ENCODE data around the gene VPS51. TPM values are rescaled to one million over a fixed set of nuclear protein-coding genes. Genes with fewer than 3 reads are reported as not detected.

The VPS51 gene
- total RNA-seq, 1 experiment from 2014 or later = 89.5 TPM

- ChIA-PET CTCF (interaction anchor here (0.6 kb wide), 1 partner anchor 150 kb away, joined by 3 read pairs; no protein-coding TSS in a partner anchor), RAD21 (ENCODE audit: low non-redundant PET in 1 of 2, low total read pairs in 2 of 2, uncharacterized antibody in 2 of 2, unreplicated experiment in 2 of 2) (no interaction called here), POLR2A (no interaction called here)
- intact Hi-C loops (cut with micrococcal nuclease) = no loop called here
- BruUV-seq (replicated peaks) = no TSS peak
- no peaks in the 10 kb centered on the region for H3K9me3 ChIP-seq (ENCODE audit: control insufficient read depth in 1 of 2, insufficient read depth in 1 of 2, low read depth in 1 of 2, low read length in 2 of 2)
- TF ChIP-seq SRF (IDR thresholded peaks at IDR 0.05; ENCODE audit: low read depth) = no peak
- no peak for TF ChIP-seq SP1 (IDR thresholded peaks at IDR 0.05; ENCODE audit: low read depth)
- DNase-seq (ENCODE audit: low read depth, low spot score) (no peak), ATAC-seq (no peak)
- H3K4me1 ChIP-seq (ENCODE audit: control insufficient read depth in 1 of 2, insufficient read depth in 2 of 2, low read length in 2 of 2) = no peaks in the 10 kb centered on the region
- H3K79me2 ChIP-seq (ENCODE audit: insufficient read depth, low read length) = no peaks in the 10 kb centered on the region
- no peak overlapping the region for H2AFZ ChIP-seq (ENCODE audit: low read depth, low read length, poor library complexity, severe bottlenecking)
- no peak overlapping the region for H3K9ac ChIP-seq (ENCODE audit: low read length)
- no peak overlapping the region for H3K4me2 ChIP-seq (ENCODE audit: low read length)
- no peaks in the 10 kb centered on the region for H3K27me3 ChIP-seq (ENCODE audit: insufficient read depth, low read length)
- H4K20me1 ChIP-seq (ENCODE audit: insufficient read depth) = no peaks in the 10 kb centered on the region
- H3K9me2 ChIP-seq (ENCODE audit: insufficient read depth) = no peaks in the 10 kb centered on the region
- H3K4me3 ChIP-seq (replicated peaks in 1 of 2; ENCODE audit: low read depth in 1 of 2, low read length in 2 of 2) = no peak overlapping the region
- H3K27ac ChIP-seq (ENCODE audit: low read depth, low read length) = no peak overlapping the region
- no peaks in the 10 kb centered on the region for H3K36me3 ChIP-seq (ENCODE audit: control insufficient read depth in 1 of 2, insufficient read depth in 2 of 2, low read length in 2 of 2)
These were observed 26.8 kb upstream of the VPS51 start for GRCh38 chr11:65069217-65069616.

GRCh38 chr11:65071907-65072630 is 23.9 kb upstream of the VPS51 start:
- CTCF ChIA-PET = no interaction called here
- Histone ChIP-seq H3K9ac (ENCODE audit: low read length) (no peak overlapping the region), H3K27me3 (ENCODE audit: insufficient read depth, low read length) (no peaks in the 10 kb centered on the region), H3K4me3 (replicated peaks in 1 of 2; ENCODE audit: low read depth in 1 of 2, low read length in 2 of 2) (no peak overlapping the region), H2AFZ (ENCODE audit: low read depth, low read length, poor library complexity, severe bottlenecking) (no peak overlapping the region), H3K4me2 (ENCODE audit: low read length) (no peak overlapping the region), H3K9me3 (ENCODE audit: control insufficient read depth in 1 of 2, insufficient read depth in 1 of 2, low read depth in 1 of 2, low read length in 2 of 2) (no peaks in the 10 kb centered on the region), H3K79me2 (ENCODE audit: insufficient read depth, low read length) (peaks cover 8% of the 10 kb centered on the region; the same call in 1 of the 2 replicates), H4K20me1 (ENCODE audit: insufficient read depth) (no peaks in the 10 kb centered on the region), H3K9me2 (ENCODE audit: insufficient read depth) (no peaks in the 10 kb centered on the region), H3K4me1 (ENCODE audit: control insufficient read depth in 1 of 2, insufficient read depth in 2 of 2, low read length in 2 of 2) (no peaks in the 10 kb centered on the region), H3K36me3 (ENCODE audit: control insufficient read depth in 1 of 2, insufficient read depth in 2 of 2, low read length in 2 of 2) (peaks cover 2 to 8% of the 10 kb centered on the region in 2 experiments; a peak in 2 of 4 replicates), H3K27ac (ENCODE audit: low read depth, low read length) (no peak overlapping the region)
- ATAC-seq = no peak
- intact Hi-C loops (cut with micrococcal nuclease) = no loop called here
- no peak for DNase-seq (ENCODE audit: low read depth, low spot score)
- TF ChIP-seq CEBPB (IDR thresholded peaks at IDR 0.05; ENCODE audit: low read depth) = no peak
- TF ChIP-seq EZH2phosphoT487 (IDR thresholded peaks at IDR 0.05; ENCODE audit: borderline replicate concordance) = no peak
- TF ChIP-seq EZH2 (IDR thresholded peaks at IDR 0.05) = no peak
- TF ChIP-seq JUND (IDR thresholded peaks at IDR 0.05) = no peak
- TF ChIP-seq EGR1 (IDR thresholded peaks at IDR 0.05; ENCODE audit: low read depth) = no peak
- TF ChIP-seq YY1 (IDR thresholded peaks at IDR 0.05; ENCODE audit: extremely low read depth, insufficient replicate concordance, low read depth, low read length) = no peak
- RAD21 ChIA-PET (ENCODE audit: low non-redundant PET in 1 of 2, low total read pairs in 2 of 2, uncharacterized antibody in 2 of 2, unreplicated experiment in 2 of 2) = no interaction called here
- BruUV-seq (replicated peaks) = no TSS peak
- POLR2A ChIA-PET = no interaction called here

Measured in HCT116 (cell line).